NCI-H1105 treated with DMSO at 0.1 percent for 48 hours (cell line): Measurements from ENCODE around the gene DYNLRB2.

Source experiments
- DNase-seq: peaks from one replicate; lab custom pipeline; 2025; lab: John Stamatoyannopoulos, UW

Gene DYNLRB2

DNA sequence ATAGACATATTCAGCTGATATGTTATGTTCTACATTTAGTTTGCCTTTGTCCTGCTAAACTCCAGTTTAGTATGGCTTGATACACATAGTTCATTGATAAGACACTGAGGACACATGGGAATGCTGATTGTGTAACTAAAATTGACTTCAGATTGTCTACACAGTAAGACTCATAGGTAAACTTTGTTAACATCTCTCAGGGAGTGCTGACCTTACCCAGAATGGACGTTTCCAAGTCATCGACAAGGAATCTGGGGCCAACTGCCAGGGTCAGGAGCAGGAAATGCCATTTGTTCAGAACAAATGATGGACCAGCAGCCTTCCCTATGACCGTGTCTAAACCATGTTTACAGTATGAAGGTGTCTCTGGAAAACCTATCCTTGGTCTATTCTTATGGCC is 58.7 kb downstream of the DYNLRB2 start:
- DNase-seq, result no peak
